Epidermal melanocyte (primary cell): Measurements from ENCODE around the gene ELOVL4.

ENCODE experiments used
- DNase-seq: peaks from one replicate; pipeline ENCODE4 v3.0.0; 2011; ENCODE audit warnings: low spot score; ENCODE audit not compliant: insufficient read length

ELOVL4 gene

GRCh38 chr6:79913369-79913768, 34.0 kb downstream of the ELOVL4 start:
- no peak for DNase-seq

GRCh38 chr6:79911992-79912391, 35.4 kb downstream of the ELOVL4 start:
- no peak for DNase-seq

DNA sequence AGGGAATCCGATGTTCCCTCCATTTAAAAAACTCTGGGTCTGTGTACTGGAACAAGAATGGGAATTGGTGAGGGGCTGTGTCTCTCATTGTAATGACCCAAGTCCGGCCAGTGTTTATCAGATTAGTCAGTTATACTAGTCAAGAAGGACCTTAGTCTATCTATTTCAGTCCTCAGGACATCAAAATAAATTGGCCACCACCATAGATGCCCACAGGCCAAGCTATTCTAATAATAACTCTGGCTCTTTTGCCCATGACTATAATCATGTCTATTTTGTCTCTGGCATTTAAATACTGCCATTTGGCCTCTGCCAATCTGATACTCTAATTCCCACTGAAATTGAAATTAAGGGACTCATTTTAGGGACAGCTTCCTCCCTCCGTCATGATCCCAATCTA, 37.8 kb downstream of the ELOVL4 start:
- DNase-seq, result no peak

DNA sequence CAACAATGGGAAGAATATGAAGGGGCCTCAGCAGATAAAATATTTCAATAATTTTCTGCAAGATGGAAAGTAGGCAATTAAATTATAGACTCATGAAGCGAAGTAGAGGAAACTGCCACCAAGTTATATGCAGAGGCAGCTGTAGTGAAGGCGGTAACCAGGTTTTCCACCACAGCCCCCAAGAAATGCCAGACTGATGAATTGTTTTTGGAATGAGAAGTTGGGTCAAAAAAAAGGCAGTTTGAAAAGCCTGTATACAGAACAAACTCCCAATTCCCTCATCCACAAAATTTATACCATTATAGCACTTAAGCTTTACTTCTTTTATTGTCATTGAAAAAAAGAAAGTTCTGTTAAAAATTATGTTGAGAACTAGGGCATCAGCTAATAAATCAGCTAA, 45.3 kb downstream of the ELOVL4 start:
- no peak for DNase-seq

GRCh38 chr6:79898076-79898475, 49.3 kb downstream of the ELOVL4 start:
- DNase-seq, result no peak

GRCh38 chr6:79896075-79896449, 51.3 kb downstream of the ELOVL4 start:
- DNase-seq, result no peak

DNA sequence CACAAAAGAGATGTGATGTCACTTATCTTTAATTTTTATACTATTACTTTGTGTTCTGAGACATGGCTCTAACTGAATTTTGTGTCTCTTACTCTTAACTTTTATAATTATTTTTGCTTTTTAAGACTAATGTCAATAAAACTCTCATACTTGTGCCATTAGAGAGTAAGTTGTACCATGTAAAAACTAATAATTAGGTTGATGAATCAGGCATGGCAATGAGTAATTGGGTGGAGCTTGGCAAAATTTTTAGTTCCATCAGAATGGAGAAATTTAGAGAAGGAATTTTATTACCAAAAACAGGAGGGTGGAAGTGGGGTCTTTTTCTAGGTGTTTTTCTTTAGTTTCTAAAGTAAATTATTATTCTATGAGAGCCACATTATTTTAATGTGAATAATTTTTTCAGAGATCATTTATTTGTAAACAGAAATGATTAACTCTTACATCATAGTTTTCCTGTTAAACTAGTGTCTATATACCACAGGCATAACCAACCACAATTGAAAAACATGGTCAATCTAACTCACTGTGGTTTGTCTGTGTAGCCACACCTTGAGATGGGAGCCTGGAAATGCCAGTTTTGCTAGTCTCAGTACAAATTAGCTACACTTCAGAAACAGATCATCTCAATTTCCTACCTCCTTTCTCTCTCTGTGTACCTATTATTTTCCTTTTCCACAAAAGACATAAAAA, 51.8 kb downstream of the ELOVL4 start:
- no peak for DNase-seq

- DNase-seq, result no peak
Measured at GRCh38 chr6:79894939-79895338, 52.4 kb downstream of the ELOVL4 start.

DNA sequence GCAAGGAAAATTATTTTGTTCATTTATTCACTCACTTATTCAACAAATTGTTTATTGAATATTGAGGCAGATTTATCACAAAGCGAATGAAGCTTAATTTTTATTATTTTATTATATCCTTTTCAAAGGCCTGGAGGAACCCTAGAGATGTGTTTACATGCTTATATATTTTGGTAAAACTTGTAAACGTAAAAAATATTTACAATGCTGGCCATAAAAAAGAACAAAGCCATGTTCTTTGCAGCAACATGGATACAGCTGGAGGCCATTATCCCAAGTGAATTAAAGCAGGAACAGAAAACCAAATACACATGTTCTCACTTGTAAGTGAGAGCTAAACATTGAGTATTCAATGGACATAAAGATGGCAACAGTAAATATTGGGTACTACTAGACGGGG, 58.8 kb downstream of the ELOVL4 start:
- no peak for DNase-seq

DNA sequence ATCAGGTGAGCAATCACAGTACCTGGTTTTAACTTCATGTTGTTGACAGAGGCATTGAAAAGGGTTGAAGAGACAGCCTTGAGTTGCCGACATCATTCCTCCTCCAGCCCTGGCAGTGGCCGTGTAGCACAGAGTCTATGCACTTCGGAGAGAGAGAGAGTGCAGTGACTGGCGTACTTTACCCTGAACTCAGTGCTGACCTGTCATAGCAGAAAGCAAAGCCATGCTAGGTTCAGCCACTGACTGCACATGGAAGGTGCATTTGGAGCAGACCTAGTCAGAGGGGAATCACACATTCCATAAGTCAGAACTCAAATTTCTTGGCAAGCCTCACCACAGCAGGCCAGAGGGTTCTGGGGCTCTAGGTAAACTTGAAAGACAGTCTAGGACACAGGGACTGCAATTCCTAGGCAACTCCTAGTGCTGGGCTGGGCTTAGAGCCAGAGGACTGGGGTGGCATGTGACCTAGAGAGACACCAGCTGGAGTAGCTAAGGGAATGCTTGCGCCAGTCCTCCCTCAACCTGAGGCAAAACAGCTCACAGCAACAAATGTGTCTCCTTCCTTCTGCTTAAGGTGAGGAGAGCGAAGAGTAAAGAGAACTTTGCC, 69.1 kb downstream of the ELOVL4 start:
- DNase-seq, result no peak

DNA sequence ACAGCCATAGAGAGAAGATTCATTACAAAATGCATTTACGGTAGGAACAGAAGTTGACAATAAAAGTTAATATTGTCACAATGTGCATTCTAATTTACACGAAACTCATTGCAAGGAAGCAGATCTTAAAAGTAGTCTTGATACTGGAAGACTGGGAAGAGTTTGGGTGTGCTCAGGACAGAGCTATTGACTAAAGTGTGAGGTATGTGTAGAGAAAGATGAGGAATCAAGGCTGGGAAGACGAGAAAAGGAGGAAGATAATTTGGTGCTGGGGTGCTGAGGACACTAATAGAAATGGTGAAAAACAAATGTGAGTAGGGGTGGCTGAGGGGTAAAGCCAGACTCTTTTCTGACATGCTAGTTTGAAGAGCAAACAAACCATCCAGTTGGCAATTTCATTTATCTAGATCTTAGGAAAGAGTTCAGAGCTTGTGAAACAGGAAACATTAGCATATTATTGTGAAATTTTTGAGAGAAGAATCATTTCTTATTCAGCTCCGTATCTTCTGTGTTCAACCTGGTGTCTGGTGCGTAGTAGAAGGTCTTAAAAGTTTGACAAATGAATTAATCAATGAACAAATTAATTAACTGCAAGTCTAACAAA, 72.7 kb downstream of the ELOVL4 start:
- DNase-seq, result no peak

DNA sequence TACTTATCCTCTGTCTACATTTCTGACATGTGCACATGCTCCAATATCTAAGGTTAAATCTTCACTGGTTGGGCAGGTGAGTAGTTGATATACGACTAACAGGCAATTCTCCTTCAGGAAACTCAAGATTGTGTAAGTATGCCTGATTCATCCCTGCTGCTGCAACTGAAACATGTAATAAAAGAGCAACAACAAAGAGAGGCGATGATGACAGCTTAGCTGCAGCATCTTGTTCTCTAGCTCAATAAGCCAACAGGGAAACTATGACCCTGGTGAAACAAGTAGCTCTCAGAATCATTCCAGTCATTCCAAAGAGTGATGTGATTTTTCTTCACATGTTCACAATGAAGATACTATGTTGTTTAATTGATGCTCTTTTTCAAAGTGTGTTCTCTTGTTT, 74.4 kb downstream of the ELOVL4 start:
- no peak for DNase-seq

- no peak for DNase-seq
Measured at GRCh38 chr6:79872303-79872702, 75.0 kb downstream of the ELOVL4 start.

DNA sequence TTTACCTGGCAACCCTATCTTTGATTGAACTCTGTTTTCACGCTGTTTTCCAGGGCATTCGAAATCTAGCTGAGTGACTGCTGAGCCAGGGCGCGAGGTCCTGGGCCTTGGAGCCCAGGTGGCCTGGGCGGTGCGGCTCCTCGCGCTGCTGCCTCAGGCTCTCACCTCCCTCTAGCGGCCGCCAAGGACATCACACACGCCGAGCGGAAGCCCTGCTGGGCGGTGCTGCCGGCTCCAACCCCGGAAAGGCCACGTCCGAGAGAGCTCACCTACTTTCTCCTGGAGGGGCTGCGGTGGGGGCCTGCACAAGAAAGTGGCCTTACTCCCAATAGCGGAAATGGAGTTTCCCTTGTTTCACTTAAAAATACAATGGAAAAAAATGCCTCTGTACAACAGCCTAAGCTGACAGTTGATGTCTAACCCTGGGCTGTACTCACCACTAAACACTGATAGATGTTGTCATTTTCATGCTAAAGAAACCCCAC, 77.7 kb downstream of the ELOVL4 start:
- peak; percentile 56 for DNase-seq

- DNase-seq, result no peak
Measured at GRCh38 chr6:79869184-79869583, 78.2 kb downstream of the ELOVL4 start.

DNA sequence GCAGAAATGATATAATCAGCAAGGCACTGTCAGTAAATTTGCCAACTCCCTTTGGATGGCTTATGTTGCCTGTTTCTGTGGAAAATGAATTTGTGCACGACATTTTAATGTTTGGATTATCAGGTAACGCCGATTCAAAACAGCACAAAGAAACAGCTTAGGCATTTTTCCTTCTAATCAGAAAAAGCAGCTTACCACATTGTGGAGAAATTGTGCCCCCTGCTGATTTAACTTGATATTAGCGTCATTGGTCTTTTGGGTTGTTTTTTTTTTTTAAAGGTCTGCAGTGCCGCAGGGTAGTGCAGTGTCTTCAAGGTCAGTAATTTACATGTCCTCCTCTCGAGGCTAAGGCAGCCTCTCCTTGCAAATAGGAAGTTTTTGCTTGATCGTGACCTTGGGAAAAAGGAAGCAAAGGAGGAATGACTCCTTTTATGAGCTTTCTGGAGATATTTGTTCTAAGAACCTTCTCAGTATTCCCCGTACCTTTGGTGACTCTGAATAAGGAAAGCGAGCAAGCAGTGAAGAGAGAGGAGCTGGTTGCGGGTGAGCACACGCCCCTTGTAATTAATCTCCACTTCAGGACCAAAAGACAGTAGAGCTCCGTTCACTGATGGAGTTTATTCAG, 79.1 kb downstream of the ELOVL4 start:
- peak; percentile 84 for DNase-seq
